Heart left ventricle (tissue), 13 donors: ENCODE measurements around the gene KCNMA1.

Experiments
- CTCF ChIP-seq, 12 donors: fragments of 200-600 bp; sonication (generic) in 4 of 12; IDR thresholded peaks; one replicate each; pipeline versions ENCODE4 v1.5.0 to v1.8.0; 2018 to 2022; ENCODE audit warnings: antibody characterized with exemption in 12 of 12, mild to moderate bottlenecking in 5 of 12
- POLR2A ChIP-seq, 2 donors: fragments of 450-650 bp; IDR thresholded peaks; one replicate each; pipeline ENCODE4 v1.6.1; 2017; ENCODE audit warnings: antibody characterized with exemption in 2 of 2, mild to moderate bottlenecking in 2 of 2, moderate library complexity in 2 of 2
- donor health status: ischemic (EF 13 %, LVEDD 7.1; RV severe dilation, severe dysfunction).
- donor health status: DM: no; HTN: yes; CAD: no.
- donor health status: DM: no; HTN: no; CAD: no.
- donor health status: ischemic (EF 25% LVEDD 6.9; RV normal size, moderate dysfunction).
- donor health status: ischemic (EF 25% LVEDD 5.7; RV mildly dilated, moderate dysfunction).
- donor health status: ischemic (EF 35%, LVEDD 5.7; RV mildly dilated, moderate dysfunction).
- donor health status: nonischemic (EF 11% LVEDD 7.7; RV severe dilation, severe dysfunction).
- donor health status: DM: yes; HTN: yes; CAD: no.
- donor health status: PGD.
- donor health status: ischemic (EF 29% LVEDD 5.4; RV normal size, mild dysfunction).
- donor health status: nonischemic (EF 23%, LVEDD 6.1; RV moderate dilation, normal function).

- no peak for TF ChIP-seq CTCF (IDR thresholded peaks at IDR 0.05)
- TF ChIP-seq POLR2A (IDR thresholded peaks at IDR 0.05) = no peak
Observed at GRCh38 chr10:77103213-77103612, 534.4 kb downstream of the KCNMA1 start.
